Epithelial cell of esophagus (primary cell): ENCODE results near the gene DSG1.
"Not testable (repeated sequence)": the region's sequence is repeated elsewhere in the genome, so short reads cannot be mapped to it uniquely, and the experiment has no call there.

Source experiments
- DNase-seq: peaks from one replicate; pipeline ENCODE4 v3.0.0; 2010; ENCODE audit warnings: low read depth
- H3K4me3 ChIP-seq: 2 replicates; pipeline ENCODE4 v1.5.1; 2011; ENCODE audit warnings: mild to moderate bottlenecking, low read length, control low read depth
- CTCF ChIP-seq: IDR thresholded peaks from 2 replicates; pipeline ENCODE4 v1.5.1; 2011; ENCODE audit warnings: low read depth, mild to moderate bottlenecking, low read length, control low read depth, inconsistent platforms; ENCODE audit not compliant: insufficient read depth; ENCODE audit errors: missing control alignments

Gene DSG1

GRCh38 chr18:31325051-31325450 is 7.1 kb downstream of the DSG1 start:
- TF ChIP-seq CTCF: no peak
- peak; percentile 83 for DNase-seq

GRCh38 chr18:31329787-31330438 is 12.0 kb downstream of the DSG1 start:
- TF ChIP-seq CTCF: no peak
- H3K4me3 ChIP-seq: no peak overlapping the region
- DNase-seq: no peak

More at GRCh38 chr18:31325051-31325450, 7.1 kb downstream of the DSG1 start:
- H3K4me3 ChIP-seq: no peak overlapping the region

GRCh38 chr18:31343454-31343853 is 25.5 kb downstream of the DSG1 start:
- TF ChIP-seq CTCF: no peak
- DNase-seq: no peak
- no peak overlapping the region for H3K4me3 ChIP-seq

- not testable (repeated sequence) for DNase-seq, H3K4me3 ChIP-seq
Measured at GRCh38 chr18:31353336-31353735, 35.4 kb downstream of the DSG1 start.

- no peak for DNase-seq
- no peak overlapping the region for H3K4me3 ChIP-seq
- no peak for TF ChIP-seq CTCF
Measured at GRCh38 chr18:31354990-31355389, 37.0 kb downstream of the DSG1 start.

- no peak for DNase-seq
- TF ChIP-seq CTCF: no peak
- H3K4me3 ChIP-seq: no peak overlapping the region
Measured at GRCh38 chr18:31356025-31356424, 38.1 kb downstream of the DSG1 start.

- no peak for TF ChIP-seq CTCF
- no peak for DNase-seq
- H3K4me3 ChIP-seq: no peak overlapping the region
Measured at GRCh38 chr18:31364190-31364589, 46.2 kb downstream of the DSG1 start.
